ENCODE measurements around the gene AKNA. TPM values are rescaled to one million over a fixed set of nuclear protein-coding genes. Genes with fewer than 3 reads are reported as not detected.

Gene AKNA
- total and polyA plus RNA-seq, 2 of the 8 experiments (the other 6 are each of a cell fraction or from before 2014, with no cell fraction given), result 21.0 to 27.4 TPM

DNA sequence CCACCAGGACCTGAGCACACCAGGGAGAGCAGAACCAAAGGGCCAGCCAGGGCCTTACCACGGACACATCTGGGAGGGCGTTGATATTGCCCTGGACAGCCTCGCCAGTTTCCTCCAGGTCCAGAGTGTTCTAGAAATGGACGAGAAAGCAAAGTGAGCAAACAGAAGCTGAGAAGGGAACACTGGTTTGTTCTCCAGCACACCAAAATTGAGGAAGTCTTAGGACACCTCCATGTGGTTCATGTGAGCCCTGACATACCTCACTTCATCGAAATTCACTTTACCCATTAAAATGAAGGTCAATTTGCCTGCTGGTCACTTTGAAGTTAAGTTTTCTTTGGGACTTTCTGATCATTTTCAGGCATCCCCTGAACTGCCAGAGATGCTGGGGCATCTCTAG is 20.1 kb upstream of the AKNA start:
- H3K27ac ChIP-seq (ENCODE audit: low read depth, low read length), result no peak overlapping the region
- FAIRE-seq, result no peak
- 83% methylated on average over 3 of the region's 5 CpGs; no CpG with 5 or more reads in 1 of the 2 experiments for WGBS, 2 experiments (ENCODE audit: extremely low coverage in 1 of 2, insufficient coverage in 1 of 2, insufficient read length in 1 of 2, insufficient replicate concordance in 2 of 2, low coverage in 1 of 2, low lambda C conversion rate in 2 of 2, missing lambda C conversion rate in 1 of 2)

More for the DNA sequence above, 20.1 kb upstream of the AKNA start:
- Histone ChIP-seq H4K5ac (ENCODE audit: insufficient read length, low read depth, low read length) (no peak overlapping the region), H4K20me1 (replicated peaks in 1 of 2; ENCODE audit: control insufficient read depth in 1 of 2, insufficient read depth in 2 of 2, low read length in 2 of 2) (no peaks in the 10 kb centered on the region), H2AFZ (ENCODE audit: low read length) (no peak overlapping the region), H3K18ac (ENCODE audit: extremely low read depth, low read length) (no peak overlapping the region), H4K8ac (ENCODE audit: extremely low read depth, insufficient read depth, low read length) (no peak overlapping the region), H3K79me1 (ENCODE audit: low read depth, low read length) (no peaks in the 10 kb centered on the region), H2AK5ac (ENCODE audit: low read depth, low read length) (peak overlapping the region; percentile 53; the same call in 1 of the 2 replicates), H3K56ac (replicated peaks; ENCODE audit: insufficient read length, low read depth, low read length) (no peak overlapping the region), H3K23ac (ENCODE audit: insufficient read length) (no peak overlapping the region), H3K23me2 (ENCODE audit: low read depth, low read length) (no peaks in the 10 kb centered on the region), H3K4ac (replicated peaks; ENCODE audit: insufficient read length, low read depth, low read length) (no peak overlapping the region), H3K27me3 (replicated peaks in 1 of 4; ENCODE audit: control insufficient read depth in 3 of 4, extremely low read depth in 1 of 4, insufficient read depth in 3 of 4, low read length in 3 of 4) (no peaks in the 10 kb centered on the region), H4K91ac (replicated peaks; ENCODE audit: insufficient read length, low read length) (no peak overlapping the region), H3K4me1 (replicated peaks in 1 of 4; ENCODE audit: control insufficient read depth in 3 of 4, insufficient read depth in 4 of 4, low read length in 3 of 4) (peaks cover 0 to 12% (median 6%) of the 10 kb centered on the region in 4 experiments; a peak in 5 of 7 replicates), H3K36me3 (ENCODE audit: control insufficient read depth in 2 of 4, insufficient read depth in 4 of 4, low read length in 3 of 4) (no peaks in the 10 kb centered on the region; a peak in 1 of 8 replicates), H2BK5ac (ENCODE audit: low read depth, low read length) (no peak overlapping the region), H2BK20ac (ENCODE audit: low read length) (no peak overlapping the region), H3K4me3 (ENCODE audit: extremely low read depth in 1 of 4, insufficient read depth in 2 of 4, low read depth in 3 of 4, low read length in 4 of 4) (no peak overlapping the region), H3K4me2 (ENCODE audit: insufficient read depth in 1 of 2, low read depth in 2 of 2, low read length in 2 of 2) (no peak overlapping the region), H2BK120ac (replicated peaks; ENCODE audit: low read depth, low read length) (no peak overlapping the region), H2BK12ac (ENCODE audit: low read depth, low read length) (no peak overlapping the region), H3K9me3 (ENCODE audit: insufficient read depth in 2 of 2, low read depth in 1 of 2, low read length in 1 of 2) (no peaks in the 10 kb centered on the region), H3K14ac (ENCODE audit: insufficient read length) (no peak overlapping the region), H3K9ac (replicated peaks in 1 of 4; ENCODE audit: extremely low read depth in 1 of 4, low read depth in 3 of 4, low read length in 3 of 4) (no peak overlapping the region), H2BK15ac (ENCODE audit: low read length) (no peak overlapping the region), H3K79me2 (ENCODE audit: control insufficient read depth in 1 of 2, insufficient read depth in 2 of 2, low read length in 2 of 2) (no peaks in the 10 kb centered on the region)
- TF ChIP-seq GTF2F1 (IDR thresholded peaks at IDR 0.05; ENCODE audit: borderline replicate concordance, low read depth, low read length) (no peak), TAF1 (IDR thresholded peaks at IDR 0.05; ENCODE audit: low read depth, low read length) (no peak), TAF7 (optimal IDR thresholded peaks at IDR 0.05; ENCODE audit: borderline replicate concordance, low read depth, low read length) (no peak), SUZ12 (IDR thresholded peaks at IDR 0.05; ENCODE audit: low read length) (no peak), CTCF (IDR thresholded peaks at IDR 0.05; ENCODE audit: control extremely low read depth in 1 of 3, insufficient read depth in 1 of 3, low read depth in 1 of 3, low read length in 3 of 3) (no peak), JUND (IDR thresholded peaks at IDR 0.05; ENCODE audit: low read length) (no peak), CBX8 (IDR thresholded peaks at IDR 0.05; ENCODE audit: borderline replicate concordance, low read depth, low read length) (no peak), CHD1 (IDR thresholded peaks at IDR 0.05; ENCODE audit: low read depth, low read length) (no peak), CREB1 (IDR thresholded peaks at IDR 0.05) (no peak), CTBP2 (IDR thresholded peaks at IDR 0.05; ENCODE audit: borderline replicate concordance, insufficient read depth, insufficient read length, low read length) (no peak), POLR2AphosphoS5 (IDR thresholded peaks at IDR 0.05; ENCODE audit: low read depth, low read length) (no peak)
- ChIA-PET POLR2A (ENCODE audit: partially characterized antibody) (interaction anchor here (0.9 to 2.5 kb wide), 4 partner anchors 10 to 192 kb away, joined by 3 to 7 read pairs (median 4); no protein-coding TSS in a partner anchor), CTCF (ENCODE audit: partially characterized antibody) (interaction anchor here (0.9 to 11.0 kb wide), 10 partner anchors 20 to 268 kb away, joined by 3 to 271 read pairs (median 6); partner anchors contain the start of genes ATP6V1G1 and TEX53)
- no peak for DNase-seq (ENCODE audit: low read depth in 1 of 2, low spot score in 2 of 2)
